CD4-positive, alpha-beta T cell treated with Interleukin-6 for 4 hours (primary cell): Measurements from ENCODE around the gene GSG1L.

ENCODE experiments used
- DNase-seq: peaks from one replicate; pipeline ENCODE4 v3.0.0-alpha.2; 2020; ENCODE audit warnings: mixed read lengths

The GSG1L gene

GRCh38 chr16:28063591-28064061 is at the start of gene GSG1L:
GSG1L (minus strand) TSS chr16:28063714; CDS start chr16:28063424, 290 bp downstream.
- DNase-seq = no peak

GRCh38 chr16:28112908-28113307 is 49.4 kb upstream of the GSG1L start:
- DNase-seq = no peak

GRCh38 chr16:28110977-28111376 is 47.5 kb upstream of the GSG1L start:
- no peak for DNase-seq

- DNase-seq = no peak
Observed at GRCh38 chr16:28110479-28110878, 47.0 kb upstream of the GSG1L start.

DNA sequence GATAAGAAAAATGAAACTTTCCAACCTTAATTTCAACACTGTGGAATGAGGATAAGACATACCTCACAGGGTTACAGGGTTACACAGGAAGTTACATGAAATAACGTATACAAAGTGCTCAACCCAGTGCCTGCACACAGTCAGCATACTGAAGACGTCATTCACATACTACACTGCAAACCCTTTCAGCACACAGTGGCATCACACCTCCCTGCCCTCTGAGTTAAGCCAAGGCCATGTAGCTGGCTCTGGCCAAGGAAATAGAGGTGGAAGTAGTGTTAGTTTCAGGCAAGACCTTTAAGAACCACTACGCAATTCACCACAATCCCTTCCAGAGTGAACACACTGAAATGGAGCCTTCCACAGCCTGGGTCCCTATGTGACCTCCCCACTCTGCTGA is 46.6 kb upstream of the GSG1L start:
- no peak for DNase-seq

GRCh38 chr16:28108590-28109247 is 45.2 kb upstream of the GSG1L start:
- DNase-seq = no peak

DNA sequence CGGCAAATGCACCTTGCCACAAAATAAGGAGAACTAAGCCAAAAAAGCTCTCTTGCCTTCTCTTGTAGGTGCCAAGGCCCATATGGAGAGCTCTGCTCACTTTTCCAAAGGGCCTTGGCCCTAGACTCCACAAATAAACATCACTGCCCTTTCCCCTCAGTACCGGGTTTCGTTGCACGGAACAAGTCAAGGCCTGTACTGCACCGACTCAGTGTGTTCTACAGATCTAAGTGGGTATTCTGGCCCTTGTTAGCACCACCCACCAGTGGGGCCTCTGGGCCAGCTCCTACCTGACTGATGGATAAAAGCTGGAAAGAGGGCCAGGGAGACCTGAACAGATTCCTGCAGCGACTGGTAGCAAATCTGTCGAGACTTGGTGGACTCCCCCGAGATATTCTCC is 43.7 kb upstream of the GSG1L start:
- DNase-seq = no peak

- no peak for DNase-seq
Observed at GRCh38 chr16:28106467-28107215, 43.1 kb upstream of the GSG1L start.

GRCh38 chr16:28105954-28106353 is 42.4 kb upstream of the GSG1L start:
- DNase-seq = no peak

GRCh38 chr16:28105297-28105696 is 41.8 kb upstream of the GSG1L start:
- no peak for DNase-seq

DNA sequence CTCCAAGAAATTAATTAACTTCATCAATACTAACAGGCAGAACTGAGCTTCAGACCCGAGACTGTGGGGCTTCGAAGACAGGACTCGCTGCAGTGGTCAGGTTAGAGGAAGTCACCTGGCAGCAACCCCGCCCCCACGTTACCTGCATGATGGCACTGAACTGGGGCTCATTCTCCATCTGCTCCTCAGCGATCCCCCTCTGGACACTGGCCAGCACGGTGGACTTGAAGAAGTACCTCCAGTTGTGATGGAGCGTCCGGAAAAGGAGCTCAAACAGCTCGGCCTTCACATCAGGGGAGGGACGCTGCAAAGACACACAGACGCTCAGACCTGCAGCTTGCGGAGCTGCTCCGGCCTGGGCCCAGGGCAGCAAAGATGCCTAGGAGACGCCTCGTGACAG is 40.9 kb upstream of the GSG1L start:
- no peak for DNase-seq

DNA sequence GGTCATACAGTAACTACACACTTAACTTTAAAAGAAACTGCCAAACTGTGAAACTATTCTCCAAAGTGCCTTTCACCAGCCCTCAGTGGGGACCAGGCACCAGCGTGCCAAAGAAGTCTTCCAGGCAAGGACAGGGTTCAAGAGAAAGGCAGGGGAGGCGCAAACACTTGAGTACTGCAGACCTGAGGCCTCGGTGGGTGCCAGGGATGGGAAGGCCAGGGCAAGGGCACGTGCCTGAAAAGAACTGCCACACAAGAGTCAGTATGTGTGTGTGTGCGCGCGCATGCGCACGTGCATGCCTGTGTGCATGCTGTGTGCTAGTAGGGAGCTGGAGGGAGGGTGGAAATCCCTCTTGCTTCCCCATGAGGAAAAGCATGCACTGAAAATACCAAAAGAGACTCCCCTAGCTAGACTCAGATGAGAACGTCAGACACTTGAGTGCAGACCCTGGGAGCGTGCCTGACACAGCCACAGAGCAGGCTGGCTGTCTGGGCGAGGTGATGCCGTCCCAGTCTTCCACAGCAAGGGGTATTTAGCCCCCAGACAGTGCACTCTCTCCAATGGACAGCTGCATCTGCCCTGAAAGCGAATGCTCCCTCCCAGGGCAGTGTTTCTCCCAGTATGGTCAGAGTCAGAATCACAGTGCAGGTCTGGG is 40.1 kb upstream of the GSG1L start:
- no peak for DNase-seq

- DNase-seq = no peak
Observed at GRCh38 chr16:28101533-28101890, 38.0 kb upstream of the GSG1L start.

DNA sequence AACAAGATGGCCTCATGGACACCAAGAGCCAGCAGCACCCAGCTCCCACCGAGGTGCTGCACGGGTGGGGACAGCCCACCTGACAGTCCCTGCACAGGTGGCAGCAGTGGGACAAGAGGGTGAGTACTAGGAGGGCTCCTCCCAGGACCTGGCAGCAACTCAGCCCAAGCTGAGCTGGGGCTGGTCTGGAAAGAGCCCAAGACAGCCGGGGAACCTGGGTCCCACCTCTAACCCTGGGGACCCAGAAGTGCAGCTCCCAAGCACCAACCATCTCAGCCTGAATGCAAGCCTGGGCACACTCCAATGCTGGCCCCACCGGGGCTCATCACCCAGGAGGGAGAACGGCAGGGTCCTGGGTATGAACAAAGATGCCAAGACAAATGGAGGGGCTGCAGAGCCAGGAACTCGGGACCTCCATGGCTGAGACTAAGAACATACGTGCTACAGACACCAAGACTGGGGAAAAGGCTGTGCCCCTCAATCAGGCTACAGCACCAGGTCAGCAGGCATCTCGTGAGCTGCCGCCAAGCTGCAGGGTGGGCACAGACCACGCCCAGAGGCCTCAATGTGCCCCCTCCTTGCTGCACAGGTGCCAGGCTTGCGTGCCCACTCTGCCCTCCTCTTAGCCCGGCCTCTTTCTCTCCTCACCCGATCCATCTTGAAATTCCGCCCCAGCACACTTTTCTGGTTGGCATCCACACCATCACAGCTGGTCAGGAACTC is 37.5 kb upstream of the GSG1L start:
- no peak for DNase-seq

GRCh38 chr16:28098959-28099945 is 35.7 kb upstream of the GSG1L start:
- DNase-seq = no peak

DNA sequence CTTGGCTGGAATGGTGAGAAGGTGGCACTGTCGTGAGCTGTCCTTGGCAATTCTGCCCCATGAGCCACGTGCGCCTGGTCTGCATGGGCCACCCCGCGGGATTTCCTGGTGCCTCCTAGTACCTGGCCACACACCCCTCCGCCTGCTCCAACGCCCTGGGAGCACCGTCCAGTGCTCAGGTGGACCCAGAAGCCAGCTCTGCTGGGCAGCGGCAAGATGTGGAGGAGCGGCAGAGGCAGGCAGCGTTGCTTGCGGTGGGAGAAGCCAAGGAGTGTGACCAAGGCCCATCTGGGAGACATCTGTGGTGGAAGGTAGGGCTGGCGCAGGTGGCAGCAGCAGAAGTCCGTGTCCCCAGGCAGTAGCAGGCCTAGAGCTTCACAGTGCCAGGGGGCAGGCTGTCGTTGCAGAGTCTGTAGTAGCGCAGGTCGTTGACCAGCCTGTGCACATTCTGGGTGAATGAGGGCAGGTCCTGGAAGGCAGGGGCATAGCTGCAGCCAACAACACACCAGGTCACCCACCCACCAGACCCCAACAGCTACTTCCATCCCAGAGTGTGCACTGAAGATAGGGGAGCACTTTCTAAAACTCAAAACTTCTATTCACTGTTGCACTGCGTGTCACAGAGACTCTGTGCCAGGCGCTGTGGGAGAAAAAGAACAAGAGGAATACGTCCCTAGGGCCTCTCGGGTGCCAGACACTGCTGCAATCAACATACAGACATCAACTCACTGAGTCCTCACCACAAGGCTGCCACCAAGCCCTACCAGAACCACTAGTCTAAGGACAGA is 34.9 kb upstream of the GSG1L start:
- no peak for DNase-seq

- DNase-seq = no peak
Observed at GRCh38 chr16:28096983-28097899, 33.7 kb upstream of the GSG1L start.

- no peak for DNase-seq
Observed at GRCh38 chr16:28093385-28093725, 29.8 kb upstream of the GSG1L start.

- no peak for DNase-seq
Observed at GRCh38 chr16:28092721-28093384, 29.3 kb upstream of the GSG1L start.

GRCh38 chr16:28091656-28092055 is 28.1 kb upstream of the GSG1L start:
- DNase-seq = no peak
